Measurements from ENCODE around the gene ICE2. TPM values are rescaled to one million over a fixed set of nuclear protein-coding genes. Genes with fewer than 3 reads are reported as not detected.

The ICE2 gene
- total RNA-seq, 1 donor from 2014 or later: 25.0 TPM

- H3K27ac ChIP-seq: no peak overlapping the region
- no peak for TF ChIP-seq POLR2A (IDR thresholded peaks at IDR 0.05)
- H3K4me3 ChIP-seq: no peak overlapping the region
- no peaks in the 10 kb centered on the region for H3K36me3 ChIP-seq
- DNase-seq (ENCODE audit: extremely low spot score in 2 of 2): no peak
- H3K9me3 ChIP-seq: no peaks in the 10 kb centered on the region
- H3K4me1 ChIP-seq: peaks cover 36% of the 10 kb centered on the region
- no peaks in the 10 kb centered on the region for H3K27me3 ChIP-seq
- intact Hi-C loops (cut with DNase I): no loop called here
These were observed 1.2 kb upstream of the ICE2 start for GRCh38 chr15:60480149-60480548.

DNA sequence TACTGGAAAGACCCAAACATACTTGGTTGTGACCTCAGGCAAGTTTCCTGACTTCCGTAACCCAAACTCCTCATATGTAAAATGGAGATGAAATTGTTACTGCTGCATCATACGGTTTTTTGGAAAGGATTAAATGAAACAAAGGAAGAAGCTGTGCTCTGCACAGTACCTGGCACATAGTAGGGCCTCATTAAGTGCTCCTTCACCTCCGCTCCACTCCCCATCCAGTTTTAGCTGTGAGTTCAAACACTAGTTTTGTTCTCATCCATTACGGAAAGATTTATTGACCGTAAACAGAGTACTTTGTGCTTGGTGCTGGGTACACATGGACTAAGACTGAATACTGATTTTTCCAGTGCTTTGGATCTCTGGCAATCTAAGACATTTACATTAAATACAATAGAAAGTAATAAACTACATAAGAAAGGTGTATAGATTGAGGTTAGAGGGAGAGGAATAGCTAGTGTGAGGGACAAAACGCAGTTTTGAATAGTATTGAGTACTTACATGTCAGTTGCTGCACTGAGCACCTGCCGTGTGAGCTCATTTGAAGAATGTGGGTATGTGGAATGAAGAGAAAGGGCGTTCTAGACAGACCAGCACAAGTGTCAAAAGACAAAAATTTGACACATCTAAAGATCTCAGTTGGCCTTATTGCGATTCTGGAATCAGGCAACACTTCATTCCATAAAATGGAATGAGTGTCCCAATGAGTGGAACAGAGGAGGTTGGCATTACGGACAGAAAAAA, 594 bp upstream of the ICE2 start:
- Histone ChIP-seq H3K4me3 (peak overlapping the region; percentile 67 to 70), H3K9me3 (no peaks in the 10 kb centered on the region), H3K27me3 (no peaks in the 10 kb centered on the region), H3K4me1 (peaks cover 36% of the 10 kb centered on the region), H3K27ac (peak overlapping the region; percentile 81), H3K36me3 (no peaks in the 10 kb centered on the region)
- TF ChIP-seq POLR2AphosphoS5 (IDR thresholded peaks at IDR 0.05; ENCODE audit: insufficient read depth in 1 of 2, low read depth in 1 of 2) (peak in 1 of 2 donors; percentile 5), POLR2A (IDR thresholded peaks at IDR 0.05) (no peak)
- no peak for DNase-seq (ENCODE audit: extremely low spot score in 2 of 2)
- intact Hi-C loops (cut with DNase I): no loop called here

DNA sequence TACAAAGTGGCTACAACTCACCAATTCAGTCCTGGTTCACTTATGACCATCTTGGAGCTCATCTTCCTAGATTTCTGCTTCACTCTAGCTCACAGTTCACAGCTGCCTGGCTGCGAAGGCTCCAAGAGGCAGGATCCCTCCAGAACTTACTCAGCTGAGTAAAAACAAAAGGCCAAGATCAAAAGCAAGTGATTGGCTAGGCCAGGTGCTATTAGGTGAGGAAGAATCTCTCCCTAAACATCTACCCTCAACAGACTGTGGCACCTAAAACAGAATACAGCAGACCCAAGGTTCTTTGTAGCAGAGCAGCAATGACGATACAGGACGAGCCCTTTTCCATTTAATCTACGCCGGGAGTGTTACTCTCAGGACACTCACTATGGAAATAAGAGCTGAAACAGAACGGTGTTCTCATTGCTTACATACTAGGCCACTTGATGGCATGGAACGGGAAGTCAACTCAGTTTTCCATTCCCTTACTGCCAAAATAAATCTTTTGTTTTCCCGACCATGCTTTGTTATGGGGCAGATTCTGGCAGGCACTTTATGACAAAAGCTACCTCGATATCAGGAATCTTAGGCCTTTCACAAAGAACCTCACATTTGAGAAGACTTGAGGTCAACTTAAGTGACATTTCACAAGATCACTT, 901 bp downstream of the ICE2 start:
- TF ChIP-seq POLR2A (IDR thresholded peaks at IDR 0.05) (no peak), POLR2AphosphoS5 (IDR thresholded peaks at IDR 0.05; ENCODE audit: insufficient read depth in 1 of 2, low read depth in 1 of 2) (no peak), CTCF (IDR thresholded peaks at IDR 0.05) (no peak)
- Histone ChIP-seq H3K27me3 (no peaks in the 10 kb centered on the region), H3K36me3 (no peaks in the 10 kb centered on the region), H3K4me3 (peak overlapping the region; percentile 67 to 70), H3K4me1 (peaks cover 36% of the 10 kb centered on the region), H3K27ac (peak overlapping the region; percentile 81), H3K9me3 (no peaks in the 10 kb centered on the region)
- DNase-seq (ENCODE audit: extremely low spot score in 2 of 2): no peak
- intact Hi-C loops (cut with DNase I): no loop called here

DNA sequence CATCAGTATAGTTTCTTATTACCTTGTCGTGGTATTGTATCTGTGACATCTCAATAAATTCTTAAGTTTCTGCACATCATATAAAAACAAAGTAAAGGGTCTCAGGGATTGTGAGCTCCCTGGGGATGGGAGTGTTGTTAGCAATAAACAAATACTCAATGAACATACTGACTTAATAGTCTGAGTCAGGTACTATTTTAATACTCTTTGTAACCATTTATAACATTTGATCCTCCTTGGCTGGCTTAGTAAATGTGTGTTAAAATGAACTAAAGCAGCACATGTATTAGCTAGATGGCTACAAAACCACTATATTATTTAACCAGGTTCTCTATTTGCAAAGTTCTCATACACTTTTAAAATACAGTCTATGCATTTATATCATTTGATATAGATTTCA, 1.8 kb downstream of the ICE2 start:
- intact Hi-C loops (cut with DNase I): no loop called here
- no peak for DNase-seq (ENCODE audit: extremely low spot score in 2 of 2)

DNA sequence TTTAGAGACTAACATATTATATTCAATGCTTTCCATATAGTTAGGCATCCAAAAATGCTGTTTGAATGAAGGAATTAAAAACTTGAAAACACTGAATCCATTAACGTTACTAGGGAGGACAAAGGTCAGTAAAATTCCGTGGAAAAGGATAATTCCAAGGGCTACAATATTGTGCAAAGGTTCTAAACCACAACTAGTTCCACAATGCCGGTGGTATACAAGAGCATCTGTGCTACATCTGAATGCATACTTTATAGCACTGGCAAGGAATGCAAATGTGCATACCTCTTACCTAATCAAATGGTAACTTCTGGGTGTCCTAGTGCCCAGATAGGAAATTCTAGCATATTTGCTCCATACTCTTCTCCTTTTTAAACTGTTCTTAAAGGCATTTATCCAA, 2.2 kb downstream of the ICE2 start:
- no peak for DNase-seq (ENCODE audit: extremely low spot score in 2 of 2)
- Histone ChIP-seq H3K4me3 (no peak overlapping the region), H3K36me3 (no peaks in the 10 kb centered on the region), H3K4me1 (peaks cover 36% of the 10 kb centered on the region), H3K27ac (no peak overlapping the region), H3K27me3 (no peaks in the 10 kb centered on the region), H3K9me3 (no peaks in the 10 kb centered on the region)
- no peak for TF ChIP-seq POLR2AphosphoS5 (IDR thresholded peaks at IDR 0.05; ENCODE audit: insufficient read depth in 1 of 2, low read depth in 1 of 2)
- TF ChIP-seq CTCF (IDR thresholded peaks at IDR 0.05): no peak
- TF ChIP-seq POLR2A (IDR thresholded peaks at IDR 0.05): no peak
- intact Hi-C loops (cut with DNase I): no loop called here

More for the DNA sequence above, 1.8 kb downstream of the ICE2 start:
- H3K4me3 ChIP-seq: peak overlapping the region in 1 of 2 donors; percentile 70
- no peak for TF ChIP-seq POLR2AphosphoS5 (IDR thresholded peaks at IDR 0.05; ENCODE audit: insufficient read depth in 1 of 2, low read depth in 1 of 2)
- TF ChIP-seq CTCF (IDR thresholded peaks at IDR 0.05): no peak
- no peak for TF ChIP-seq POLR2A (IDR thresholded peaks at IDR 0.05)
- H3K36me3 ChIP-seq: no peaks in the 10 kb centered on the region
- no peaks in the 10 kb centered on the region for H3K27me3 ChIP-seq
- no peak overlapping the region for H3K27ac ChIP-seq
- H3K4me1 ChIP-seq: peaks cover 36% of the 10 kb centered on the region
- H3K9me3 ChIP-seq: no peaks in the 10 kb centered on the region

DNA sequence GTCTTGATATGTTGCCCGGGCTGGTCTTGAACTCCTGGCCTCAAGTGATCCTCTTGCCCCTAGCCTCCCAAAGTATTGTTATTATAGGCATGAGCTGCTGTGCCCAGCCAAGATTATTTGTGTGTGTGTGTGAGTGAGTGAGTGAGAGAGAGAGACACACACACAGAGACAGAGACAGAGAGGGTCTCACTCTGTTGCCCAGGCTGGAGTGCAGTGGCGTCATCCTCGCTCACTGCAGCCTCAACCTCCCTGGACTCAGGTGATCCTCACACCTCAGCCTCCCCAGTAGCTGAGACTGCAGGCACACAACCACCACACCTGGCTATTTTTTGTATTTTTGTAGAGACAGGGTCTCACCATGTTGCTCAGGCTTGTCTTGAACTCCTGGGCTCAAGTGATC, 5.8 kb downstream of the ICE2 start:
- Histone ChIP-seq H3K4me1 (peaks cover 21% of the 10 kb centered on the region), H3K27ac (no peak overlapping the region), H3K27me3 (no peaks in the 10 kb centered on the region), H3K4me3 (no peak overlapping the region), H3K36me3 (peaks cover 0 to 3% of the 10 kb centered on the region in 2 donors), H3K9me3 (no peaks in the 10 kb centered on the region)
- TF ChIP-seq CTCF (IDR thresholded peaks at IDR 0.05) (no peak), POLR2AphosphoS5 (IDR thresholded peaks at IDR 0.05; ENCODE audit: insufficient read depth in 1 of 2, low read depth in 1 of 2) (no peak), POLR2A (IDR thresholded peaks at IDR 0.05) (no peak)
- intact Hi-C loops (cut with DNase I): no loop called here
- no peak for DNase-seq (ENCODE audit: extremely low spot score in 2 of 2)
